ENCODE results near the gene C3.
"Not testable (repeated sequence)": the region's sequence is repeated elsewhere in the genome, so short reads cannot be mapped to it uniquely, and the experiment has no call there.

C3 gene

GRCh38 chr19:6651965-6652804 is 68.3 kb downstream of the C3 start:
- no peak for DNase-seq (ENCODE audit: low spot score)
- ChIA-PET POLR2A (ENCODE audit: low non-redundant PET) (no interaction called here), CTCF (interaction anchor here (0.6 to 0.8 kb wide), 2 partner anchors 84 to 148 kb away, joined by 3 to 4 read pairs; no protein-coding TSS in a partner anchor)
- no peak for TF ChIP-seq CTCF (conservative IDR thresholded peaks at IDR 0.05; ENCODE audit: low read depth)
- H3K27ac ChIP-seq = no peak overlapping the region

DNA sequence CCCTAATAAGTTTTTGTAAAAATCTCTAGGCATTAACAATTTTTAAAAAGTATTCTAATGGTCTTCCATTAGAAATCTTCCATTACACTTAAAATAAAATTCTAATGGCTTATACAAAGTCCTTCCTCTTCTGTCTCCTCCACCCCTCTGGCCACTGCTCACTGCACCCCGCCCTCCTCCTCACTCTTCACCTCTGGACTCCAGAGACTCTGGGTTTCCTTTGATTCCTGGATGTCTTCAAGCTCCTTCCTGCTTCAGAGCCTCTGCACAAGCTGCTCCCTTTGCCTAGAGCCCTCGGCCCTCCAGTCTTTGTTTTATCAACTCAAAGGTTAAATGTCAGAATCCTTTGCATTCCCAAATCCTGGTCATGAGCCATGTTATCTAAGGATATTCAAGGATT is 71.3 kb downstream of the C3 start:
- CTCF ChIA-PET = no interaction called here
- no peak overlapping the region for H3K27ac ChIP-seq
- POLR2A ChIA-PET (ENCODE audit: low non-redundant PET) = no interaction called here
- no peak for DNase-seq (ENCODE audit: low spot score)
- no peak for TF ChIP-seq CTCF (conservative IDR thresholded peaks at IDR 0.05; ENCODE audit: low read depth)

DNA sequence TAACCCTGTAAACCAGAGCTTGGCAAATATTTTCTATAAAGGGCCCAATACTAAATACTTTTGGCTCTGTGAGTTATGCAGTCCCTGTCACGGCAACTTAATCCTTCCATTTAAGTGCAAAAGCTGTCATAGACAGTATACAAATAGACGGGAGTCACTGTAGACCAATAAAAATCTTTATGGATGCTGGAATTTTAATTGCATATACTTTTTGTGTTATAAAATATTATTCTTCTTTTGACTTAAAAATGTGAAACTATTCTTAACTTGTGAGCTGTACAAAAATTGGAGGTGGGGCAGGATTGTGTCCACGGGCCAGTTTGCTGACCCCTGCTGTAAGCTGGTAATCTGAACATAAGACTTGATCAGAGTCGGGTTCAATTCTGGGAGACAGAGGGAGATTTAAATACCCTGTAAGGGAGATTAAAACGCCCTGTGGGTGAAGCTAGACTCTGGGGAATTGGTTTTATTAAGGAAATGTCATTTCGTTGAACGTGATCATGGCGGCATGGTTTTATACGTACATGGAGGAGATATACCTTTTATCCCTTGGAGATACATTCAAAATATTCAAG is 72.2 kb downstream of the C3 start:
- POLR2A ChIA-PET (ENCODE audit: low non-redundant PET) = no interaction called here
- H3K27ac ChIP-seq = no peak overlapping the region
- no peak for TF ChIP-seq CTCF (conservative IDR thresholded peaks at IDR 0.05; ENCODE audit: low read depth)
- CTCF ChIA-PET = interaction anchor here (0.6 kb wide), 3 partner anchors 17 to 1220 kb away, joined by 3 to 4 read pairs (median 4); no protein-coding TSS in a partner anchor
- DNase-seq (ENCODE audit: low spot score) = no peak

DNA sequence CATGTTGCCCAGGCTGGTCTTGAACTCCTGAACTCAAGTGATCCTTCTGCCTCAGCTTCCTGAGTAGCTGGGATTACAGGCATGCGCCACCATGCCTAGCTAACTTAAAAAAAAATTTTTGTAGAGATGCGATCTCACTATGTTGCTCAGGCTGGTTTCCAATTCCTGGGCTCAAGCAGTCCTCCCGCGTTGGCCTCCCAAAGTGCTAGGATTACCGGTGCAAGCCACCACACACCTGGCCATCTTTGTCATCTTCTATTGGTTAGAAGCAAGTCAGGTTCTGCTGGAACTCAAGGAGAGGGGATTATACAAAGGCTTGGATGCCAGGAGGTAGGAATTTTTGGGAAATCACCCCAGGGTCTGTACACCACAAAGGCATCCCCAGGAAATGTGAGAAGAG is 75.7 kb downstream of the C3 start:
- ChIA-PET CTCF (interaction anchor here (1.0 kb wide), 1 partner anchor 11 kb away, joined by 3 read pairs; no protein-coding TSS in a partner anchor), POLR2A (ENCODE audit: low non-redundant PET) (no interaction called here)
- TF ChIP-seq CTCF (conservative IDR thresholded peaks at IDR 0.05; ENCODE audit: low read depth) = no peak
- H3K27ac ChIP-seq = no peak overlapping the region
- DNase-seq (ENCODE audit: low spot score) = no peak

DNA sequence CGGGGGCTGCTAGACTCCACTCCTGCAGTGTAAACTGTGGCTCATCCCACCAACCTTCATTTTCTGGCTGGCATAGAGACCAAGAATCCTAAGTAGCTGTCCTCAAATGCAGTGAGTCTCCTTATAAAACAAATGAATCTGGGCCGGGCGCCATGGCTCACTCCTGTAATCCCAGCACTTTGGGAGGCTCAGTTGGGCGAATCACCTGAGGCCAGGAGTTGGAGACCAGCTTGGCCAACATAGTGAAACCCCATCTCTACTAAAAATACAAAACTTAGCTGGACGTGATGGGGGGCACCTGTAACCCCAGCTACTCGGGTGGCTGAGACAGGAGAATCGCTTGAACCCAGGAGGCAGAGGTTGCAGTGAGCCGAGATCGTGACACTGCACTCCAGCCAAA is 80.1 kb downstream of the C3 start:
- DNase-seq (ENCODE audit: low spot score); H3K27ac ChIP-seq; POLR2A ChIA-PET (ENCODE audit: low non-redundant PET): not testable (repeated sequence)
- CTCF ChIA-PET = interaction anchor here (0.7 kb wide), 1 partner anchor 23 kb away, joined by 3 read pairs; no protein-coding TSS in a partner anchor

DNA sequence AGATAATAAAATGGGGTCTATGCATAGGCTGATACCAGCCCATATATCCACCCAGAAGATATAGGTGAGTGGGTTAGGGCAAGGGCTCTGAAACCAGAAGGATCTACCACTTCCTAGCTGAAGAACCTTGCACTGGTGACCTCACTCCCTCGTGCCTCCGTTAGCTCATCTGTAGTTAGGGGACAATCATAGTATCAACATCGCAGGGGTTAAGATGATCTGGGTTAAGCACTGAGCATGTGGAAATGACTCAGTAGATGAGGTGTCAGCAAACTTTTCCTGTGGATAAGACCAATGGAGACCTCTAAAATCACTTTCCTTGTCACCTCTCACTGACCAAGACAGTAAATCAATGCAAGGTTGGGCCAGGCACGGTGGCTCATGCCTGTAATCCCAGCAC is 81.0 kb downstream of the C3 start:
- no peak overlapping the region for H3K27ac ChIP-seq
- no peak for DNase-seq (ENCODE audit: low spot score)
- ChIA-PET CTCF (interaction anchor here (0.7 kb wide), 1 partner anchor 22 kb away, joined by 3 read pairs; no protein-coding TSS in a partner anchor), POLR2A (ENCODE audit: low non-redundant PET) (no interaction called here)
- no peak for TF ChIP-seq CTCF (conservative IDR thresholded peaks at IDR 0.05; ENCODE audit: low read depth)

DNA sequence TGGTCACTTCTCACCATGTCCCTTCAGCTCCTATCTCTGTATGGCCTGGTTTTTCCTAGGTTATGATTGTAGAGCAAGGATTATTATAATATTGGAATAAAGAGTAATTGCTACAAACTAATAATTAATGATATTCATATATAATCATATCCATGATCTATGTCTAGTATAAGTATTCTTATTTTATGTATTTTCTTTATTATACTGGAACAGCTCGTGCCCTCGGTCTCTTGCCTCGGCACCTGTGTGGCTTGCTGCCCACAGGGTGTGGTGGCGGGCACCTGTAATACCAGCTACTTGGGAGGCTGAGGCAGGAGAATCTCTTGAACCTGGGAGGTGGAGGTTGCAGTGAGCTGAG is 87.0 kb downstream of the C3 start:
- DNase-seq (ENCODE audit: low spot score); POLR2A ChIA-PET (ENCODE audit: low non-redundant PET); H3K27ac ChIP-seq: not testable (repeated sequence)
- CTCF ChIA-PET = interaction anchor here (0.6 to 1.2 kb wide), 10 partner anchors 10 to 1150 kb away, joined by 3 to 8 read pairs (median 3); no protein-coding TSS in a partner anchor
